Right lung (tissue), 5 donors: ENCODE data around the gene C1orf50. TPM values are rescaled to one million over a fixed set of nuclear protein-coding genes. Genes with fewer than 3 reads are reported as not detected.
"Not testable (repeated sequence)": the region's sequence is repeated elsewhere in the genome, so short reads cannot be mapped to it uniquely, and the experiment has no call there.

Experiments
- DNase-seq, 2 donors: peaks; one replicate each; pipeline ENCODE4 v3.0.0-alpha.2; 2013
- polyA plus RNA-seq, 5 donors: library from polyadenylated mRNA; unstranded; fragments of 120-200 nt; gene quantifications; one replicate each; pipeline versions ENCODE4 v1.2.1 to v1.2.3, GENCODE V29; 2013; ENCODE audit warnings: inconsistent platforms in 1 of 5, low replicate concordance in 1 of 5; ENCODE audit not compliant: insufficient read length in 5 of 5, insufficient read depth in 1 of 5

The C1orf50 gene
- polyA plus RNA-seq, 5 donors: 9.6 to 14.1 (median 13.2) TPM

DNA sequence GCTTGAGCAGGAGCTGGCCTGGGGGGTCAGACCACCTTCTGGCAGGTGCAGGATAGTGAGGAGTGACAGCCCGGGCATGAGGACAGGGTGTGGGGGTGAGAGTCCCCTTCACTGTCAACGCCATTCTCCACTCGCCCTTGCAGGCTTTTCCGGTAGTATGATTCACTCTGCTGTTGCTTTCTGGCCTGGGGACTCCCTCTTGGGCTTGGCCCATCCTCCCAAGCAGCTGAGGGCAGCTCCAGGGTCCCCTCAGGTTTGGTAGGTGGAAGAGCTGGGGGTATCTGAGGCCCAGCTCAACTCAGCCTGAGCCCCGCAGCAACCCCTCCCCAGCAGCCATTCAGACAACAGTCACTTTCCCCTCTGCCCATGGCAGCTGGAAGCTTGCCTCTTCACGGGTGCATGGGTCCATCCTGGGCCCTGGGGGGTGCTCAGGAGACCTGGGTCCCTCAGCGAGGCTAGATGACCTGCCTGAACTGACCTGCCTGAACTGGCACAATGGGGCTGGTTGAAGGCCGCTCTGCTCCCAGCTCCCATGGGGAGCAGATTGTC lies 28.3 kb upstream of the C1orf50 start:
- no peak for DNase-seq

DNA sequence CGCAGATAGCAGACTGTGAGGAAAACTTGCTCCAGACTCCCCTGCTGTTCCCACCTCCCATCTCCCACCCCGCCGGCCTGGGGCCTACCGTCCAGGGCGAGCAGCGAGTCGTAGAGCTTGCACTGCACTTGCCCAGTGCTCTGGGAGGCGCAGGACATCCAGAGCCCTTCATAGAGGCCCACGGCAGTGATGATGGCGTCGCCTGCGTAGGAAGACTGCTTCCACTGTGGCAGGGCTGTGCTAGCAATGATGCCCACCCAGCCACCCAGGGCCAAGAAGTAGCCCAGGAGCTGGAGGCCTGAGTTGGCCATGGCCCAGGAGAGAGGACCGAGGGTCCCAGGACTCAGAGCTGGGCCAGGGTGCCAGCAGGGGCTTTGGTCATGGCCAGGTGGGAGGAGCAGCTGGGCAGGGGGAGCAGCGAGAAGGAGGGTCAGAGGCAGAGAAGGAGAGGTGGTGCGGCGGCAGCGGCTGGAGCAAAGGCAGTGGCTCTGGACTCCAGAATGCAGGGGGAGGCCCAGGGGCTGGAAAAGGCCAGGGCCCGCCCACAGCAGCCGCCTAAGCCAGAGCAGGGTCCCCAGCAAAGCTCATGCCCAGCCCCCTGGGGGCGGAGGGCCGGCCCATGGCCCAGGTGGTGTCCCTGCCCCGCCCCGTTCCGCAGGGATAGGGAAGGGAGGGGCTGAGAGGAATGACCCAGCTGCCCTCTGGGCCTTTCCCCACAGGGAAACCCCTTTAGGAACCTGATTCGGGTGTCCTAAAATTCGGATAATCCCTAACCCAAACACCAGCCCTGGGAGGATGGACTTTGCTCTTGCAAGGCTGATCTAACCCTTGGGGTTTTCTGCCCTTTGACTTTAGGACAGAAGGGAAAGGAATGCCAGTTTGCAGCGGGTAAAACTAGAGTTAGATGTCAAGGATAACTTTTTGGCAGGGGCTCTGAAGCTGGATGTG lies 27.0 kb upstream of the C1orf50 start, which contains the start of gene CLDN19:
Gene CLDN19 (minus strand): TSS at position 484 of the 948 bp plus-strand sequence. CDS start 173 bp downstream, at position 311.
- peak in 1 of 2 donors; percentile 20 for DNase-seq

GRCh38 chr1:42740851-42741580 lies 26.0 kb upstream of the C1orf50 start:
- DNase-seq: peak in 1 of 2 donors; percentile 16

GRCh38 chr1:42741706-42742105 lies 25.3 kb upstream of the C1orf50 start:
- DNase-seq: no peak

DNA sequence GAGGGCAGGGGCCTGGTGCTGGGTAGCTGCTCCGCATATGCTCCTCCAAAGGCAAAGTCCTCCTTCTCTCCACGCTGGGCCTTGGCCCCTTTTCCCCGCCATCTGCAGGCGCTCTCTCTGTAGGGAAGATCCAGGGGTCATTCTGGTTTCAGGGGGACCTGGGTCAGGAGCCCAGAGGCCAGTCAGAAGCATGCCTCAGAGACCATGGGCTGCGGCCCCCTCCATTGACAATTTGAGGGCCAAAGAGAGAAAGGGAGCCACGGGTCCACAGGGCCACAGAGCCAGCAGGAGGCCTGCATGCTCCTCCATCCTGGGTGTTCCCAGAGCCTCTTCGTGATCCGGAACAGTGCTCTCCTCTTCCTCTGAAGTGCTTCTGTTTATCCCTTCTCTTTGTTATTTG lies 24.9 kb upstream of the C1orf50 start:
- DNase-seq: no peak

GRCh38 chr1:42742617-42743316 lies 24.3 kb upstream of the C1orf50 start:
- DNase-seq: no peak

DNA sequence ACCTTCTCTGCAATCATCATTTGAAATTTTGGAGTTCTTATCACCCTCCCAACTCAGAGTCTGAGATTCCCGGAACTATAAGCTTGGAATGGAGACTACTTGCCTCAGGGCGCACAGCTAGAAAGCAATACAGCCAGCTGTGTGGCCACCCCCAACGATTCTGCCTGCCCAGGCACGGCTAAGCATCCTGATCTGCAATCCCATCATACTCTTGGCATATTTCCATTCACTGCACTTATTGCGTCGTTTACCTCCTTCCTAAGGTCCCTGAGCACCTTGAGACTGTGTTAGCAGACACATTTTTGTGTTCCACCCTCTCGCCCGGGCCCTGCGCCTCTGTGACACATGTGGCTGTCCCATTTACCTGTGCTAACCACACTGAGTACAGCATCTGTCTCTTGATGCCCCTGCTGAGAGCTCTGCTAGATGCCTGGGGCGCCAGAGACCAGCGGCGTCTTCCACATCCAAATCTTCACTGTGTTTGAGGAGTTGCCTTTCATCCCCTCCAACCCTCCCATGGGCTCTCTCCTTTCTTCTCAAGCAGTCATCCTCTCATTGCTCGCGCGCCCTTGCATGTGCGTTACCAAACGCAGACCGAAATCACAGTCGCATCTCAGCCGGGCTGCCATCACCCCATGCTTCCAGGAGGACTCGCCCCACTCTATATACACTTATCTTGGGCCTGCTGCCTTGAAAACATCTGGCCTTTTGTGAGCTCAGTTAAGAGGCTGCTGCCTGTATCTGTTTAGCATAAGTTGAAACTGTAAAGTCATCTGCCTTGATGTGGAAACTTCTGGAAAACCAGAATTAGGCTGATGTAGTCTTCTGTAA lies 23.5 kb upstream of the C1orf50 start:
- no peak for DNase-seq

DNA sequence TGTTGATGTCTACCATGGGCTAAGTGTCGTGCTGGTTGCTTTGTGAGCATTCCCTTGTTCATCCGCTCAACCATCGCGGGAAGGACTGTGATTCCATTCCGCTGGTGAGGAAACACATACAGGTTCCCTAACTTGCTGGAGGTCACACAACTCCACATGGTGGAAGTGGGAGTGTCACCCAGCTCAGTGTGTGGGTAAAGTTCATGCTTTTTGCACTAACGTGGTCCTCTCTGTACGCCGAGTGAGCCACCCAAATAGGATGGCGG lies 23.0 kb upstream of the C1orf50 start:
- no peak for DNase-seq

DNA sequence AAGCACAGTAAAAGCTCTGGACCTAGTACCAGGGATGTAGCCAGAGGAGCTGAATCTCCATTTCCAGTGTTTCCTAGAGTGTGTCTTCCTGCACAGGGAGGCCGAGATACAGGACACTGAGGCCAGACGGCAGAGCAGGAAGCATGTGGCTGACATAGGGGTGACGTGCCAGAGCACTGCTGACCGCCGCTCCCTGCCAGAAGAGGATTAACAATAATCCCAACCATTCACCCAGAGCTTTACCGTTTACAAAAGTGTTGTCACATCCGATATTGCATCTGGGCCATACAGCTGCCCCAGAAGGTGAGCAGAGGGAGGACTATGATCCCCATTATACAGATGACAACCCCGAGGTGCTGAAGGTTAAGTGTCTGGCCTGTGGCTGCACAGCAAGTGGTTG lies 21.2 kb upstream of the C1orf50 start:
- DNase-seq: no peak

DNA sequence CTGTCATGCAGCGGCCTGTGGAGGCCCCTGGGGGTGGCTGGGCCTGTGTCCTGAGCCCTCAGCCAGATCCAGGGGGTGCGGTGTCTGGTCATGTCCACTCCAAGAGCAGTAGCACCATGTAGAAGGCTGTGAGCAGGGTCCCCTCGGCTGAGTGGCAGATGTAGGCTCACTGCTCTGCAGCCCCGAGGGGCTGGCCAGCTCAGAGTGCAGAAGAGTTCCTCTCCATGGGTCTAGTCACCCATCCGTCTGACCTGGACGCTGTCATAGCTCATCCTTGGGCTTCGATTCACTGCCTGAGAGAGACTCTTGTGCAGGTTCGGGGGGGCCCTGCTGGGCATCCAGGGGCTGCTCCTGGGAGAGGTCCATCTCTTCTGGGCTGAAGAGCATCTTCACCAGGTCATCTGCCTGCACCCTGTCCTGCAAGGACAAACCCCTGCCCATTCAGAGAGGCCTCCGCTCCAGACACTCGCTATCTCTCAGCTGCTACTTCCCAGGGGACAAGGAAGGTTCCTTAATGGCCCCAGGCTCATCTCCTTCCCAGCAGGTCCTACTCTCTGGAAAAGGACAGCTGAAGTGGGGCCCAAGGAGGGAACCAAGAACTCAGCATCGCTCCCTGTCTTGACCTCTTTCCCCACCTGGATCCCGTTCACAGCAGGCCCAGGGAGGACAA lies 20.5 kb upstream of the C1orf50 start:
- DNase-seq: no peak

DNA sequence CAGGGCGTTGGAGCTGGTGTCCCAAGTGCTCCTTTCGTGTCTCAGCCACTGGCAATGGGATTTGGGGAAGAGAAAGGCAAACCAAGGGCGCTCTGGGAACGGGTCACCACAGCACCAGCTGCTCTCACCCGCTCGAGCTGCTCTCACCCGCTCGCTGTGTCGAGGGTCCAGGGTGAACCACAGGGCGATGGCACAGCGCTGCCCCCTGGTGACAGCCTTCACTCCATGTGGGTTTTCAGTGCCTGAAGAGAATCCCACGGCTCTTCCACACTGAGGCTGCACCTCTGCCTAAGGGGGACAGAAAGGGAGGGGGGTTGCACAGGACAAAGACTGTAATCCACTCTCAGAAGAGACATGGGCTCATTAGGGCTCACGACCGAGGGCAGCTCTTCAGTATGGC lies 19.9 kb upstream of the C1orf50 start:
- DNase-seq: peak; percentile 27 to 43

DNA sequence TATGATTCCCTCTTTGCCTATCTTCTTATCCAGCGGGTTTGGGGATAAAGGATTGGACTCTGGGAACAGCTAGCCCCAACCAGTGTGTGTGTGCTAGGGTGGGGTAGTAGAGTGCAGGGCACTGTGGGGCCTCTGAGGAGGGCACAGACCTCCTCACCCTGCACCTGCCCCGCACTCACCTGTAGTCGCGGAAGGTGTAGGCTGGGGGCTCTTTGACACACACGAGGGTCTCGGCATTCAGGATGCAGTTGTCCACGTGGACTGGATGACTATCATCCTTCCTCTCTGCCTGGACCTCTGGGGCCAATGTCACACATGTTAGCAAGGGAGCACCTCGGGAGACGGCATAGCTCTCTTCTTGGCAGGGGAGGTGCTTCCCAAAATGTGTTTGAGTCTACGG lies 19.0 kb upstream of the C1orf50 start:
- DNase-seq: no peak

GRCh38 chr1:42748461-42749410 lies 18.3 kb upstream of the C1orf50 start:
- no peak for DNase-seq

DNA sequence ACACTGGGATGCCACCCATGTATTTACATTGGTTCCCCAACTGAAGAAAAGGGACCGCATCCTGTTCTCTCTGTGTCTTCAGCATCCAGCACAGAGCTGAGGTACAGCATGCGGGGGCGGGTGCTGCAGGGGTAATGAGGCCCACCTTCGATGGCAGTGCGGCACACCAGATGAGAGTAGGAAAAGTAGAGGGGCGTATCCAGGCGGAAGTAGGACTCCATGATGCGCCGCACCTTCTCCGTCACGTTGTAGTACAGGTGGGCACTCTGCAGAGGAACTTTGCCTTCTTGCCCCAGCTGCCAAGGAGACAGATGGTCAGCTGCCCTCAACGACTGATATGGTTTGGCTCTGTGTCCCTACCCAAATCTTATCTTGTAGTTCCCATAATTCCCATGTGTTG lies 17.0 kb upstream of the C1orf50 start:
- no peak for DNase-seq

- DNase-seq: not testable (repeated sequence)
Observed at GRCh38 chr1:42751511-42752070, 15.5 kb upstream of the C1orf50 start.

- DNase-seq: no peak
Observed at GRCh38 chr1:42752284-42752683, 14.8 kb upstream of the C1orf50 start.

GRCh38 chr1:42753070-42753469 lies 14.0 kb upstream of the C1orf50 start:
- DNase-seq: no peak

GRCh38 chr1:42756956-42757891 lies 9.8 kb upstream of the C1orf50 start:
- DNase-seq: no peak
